Activated T-helper 2 cell treated with anti-CD3 and anti-CD28 coated beads, Interferon-gamma antibody, Interleukin-2, Interleukin-4, amounts not matched to agents 10 μg/mL and 5 μg/mL and 100 μg/mL, durations not matched to agents 14 hours and 24 hours and 36 hours (primary cell): ENCODE data around the gene INPPL1. TPM values are rescaled to one million over a fixed set of nuclear protein-coding genes. Genes with fewer than 3 reads are reported as not detected.
"Not testable (repeated sequence)": the region's sequence is repeated elsewhere in the genome, so short reads cannot be mapped to it uniquely, and the experiment has no call there.

Source experiments
- DNase-seq: peaks from one replicate; pipeline ENCODE4 v3.0.0; 2021; ENCODE audit warnings: low spot score
- H3K27ac Mint-ChIP-seq: one replicate; pipeline ENCODE4 v1.8.0; 2021; ENCODE audit warnings: mixed read lengths
- H3K27me3 Mint-ChIP-seq: one replicate; pipeline ENCODE4 v1.8.0; 2021; ENCODE audit warnings: low read depth, mixed read lengths
- H3K36me3 Mint-ChIP-seq: one replicate; pipeline ENCODE4 v1.8.0; 2021; ENCODE audit warnings: low read depth, mixed read lengths
- H3K4me1 Mint-ChIP-seq: one replicate; pipeline ENCODE4 v1.8.0; 2021; ENCODE audit warnings: low read depth, mixed read lengths
- H3K4me3 Mint-ChIP-seq: one replicate; pipeline ENCODE4 v1.8.0; 2021; ENCODE audit warnings: low read depth, mild to moderate bottlenecking, moderate library complexity, mixed read lengths
- H3K9me3 Mint-ChIP-seq: one replicate; pipeline ENCODE4 v1.8.0; 2021; ENCODE audit warnings: mixed read lengths
- intact Hi-C: fragments of 100-400 bp; cut with micrococcal nuclease; formaldehyde crosslinking; loops from one replicate; pipeline ENCODE4 v1.15.1; 2023
- total RNA-seq: library from RNA; stranded (reverse); gene quantifications from 2 replicates; pipeline ENCODE4 v1.2.3, GENCODE V29; 2022

INPPL1 gene
- total RNA-seq, 1 donor from 2014 or later, result 176 TPM

DNA sequence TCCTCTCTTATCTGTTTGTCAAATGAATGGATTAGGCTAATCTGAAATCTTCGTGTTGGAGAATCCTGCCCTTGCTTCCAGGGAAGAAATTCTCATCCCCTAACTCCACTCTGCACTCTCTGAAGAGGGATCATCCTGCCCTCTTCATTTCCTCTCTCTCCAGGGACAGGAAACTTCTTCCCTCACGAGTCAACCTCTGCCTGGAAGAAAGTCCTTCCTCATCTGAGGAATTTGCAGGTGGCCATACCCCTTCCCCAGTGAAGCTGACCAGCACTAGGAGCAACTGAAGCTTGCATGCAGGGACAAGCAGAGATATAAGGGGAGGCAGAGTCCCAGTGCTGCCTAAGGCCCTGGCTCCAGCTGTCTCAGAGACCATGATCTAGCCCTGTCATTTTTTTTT, 23.0 kb downstream of the INPPL1 start:
- Mint-ChIP-seq H3K27me3 (peaks cover 25% of the 10 kb centered on the region), H3K4me3 (no peak overlapping the region), H3K4me1 (peaks cover 4% of the 10 kb centered on the region), H3K27ac (no peak overlapping the region), H3K9me3 (no peaks in the 10 kb centered on the region), H3K36me3 (no peaks in the 10 kb centered on the region)
- no peak for DNase-seq
- intact Hi-C loops, result no loop called here

DNA sequence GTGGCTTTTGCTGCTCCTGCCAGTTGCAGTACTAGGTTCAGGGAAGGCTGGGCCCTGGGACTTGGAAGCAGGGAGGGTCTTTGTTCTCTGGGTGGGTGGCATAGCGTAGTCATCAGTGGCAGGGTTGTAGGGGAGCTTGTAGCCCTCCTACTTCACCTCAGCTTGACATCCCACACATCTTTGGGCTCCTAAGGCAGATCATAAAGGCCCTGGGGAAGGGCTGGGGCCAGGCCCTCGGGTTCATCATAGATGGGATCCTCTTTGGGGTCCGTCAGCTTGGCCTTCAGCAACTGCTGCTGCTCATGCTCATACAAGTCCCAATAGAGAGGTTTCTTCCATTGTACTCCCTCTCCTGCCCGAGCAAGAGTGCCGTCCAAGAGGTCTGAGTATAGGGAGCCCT, 25.4 kb downstream of the INPPL1 start:
- no peak overlapping the region for H3K27ac Mint-ChIP-seq
- H3K4me3 Mint-ChIP-seq, result no peak overlapping the region
- no peak for DNase-seq
- peaks cover 16% of the 10 kb centered on the region for H3K27me3 Mint-ChIP-seq
- no peaks in the 10 kb centered on the region for H3K9me3 Mint-ChIP-seq
- intact Hi-C loops, result no loop called here
- no peaks in the 10 kb centered on the region for H3K36me3 Mint-ChIP-seq
- no peaks in the 10 kb centered on the region for H3K4me1 Mint-ChIP-seq

DNA sequence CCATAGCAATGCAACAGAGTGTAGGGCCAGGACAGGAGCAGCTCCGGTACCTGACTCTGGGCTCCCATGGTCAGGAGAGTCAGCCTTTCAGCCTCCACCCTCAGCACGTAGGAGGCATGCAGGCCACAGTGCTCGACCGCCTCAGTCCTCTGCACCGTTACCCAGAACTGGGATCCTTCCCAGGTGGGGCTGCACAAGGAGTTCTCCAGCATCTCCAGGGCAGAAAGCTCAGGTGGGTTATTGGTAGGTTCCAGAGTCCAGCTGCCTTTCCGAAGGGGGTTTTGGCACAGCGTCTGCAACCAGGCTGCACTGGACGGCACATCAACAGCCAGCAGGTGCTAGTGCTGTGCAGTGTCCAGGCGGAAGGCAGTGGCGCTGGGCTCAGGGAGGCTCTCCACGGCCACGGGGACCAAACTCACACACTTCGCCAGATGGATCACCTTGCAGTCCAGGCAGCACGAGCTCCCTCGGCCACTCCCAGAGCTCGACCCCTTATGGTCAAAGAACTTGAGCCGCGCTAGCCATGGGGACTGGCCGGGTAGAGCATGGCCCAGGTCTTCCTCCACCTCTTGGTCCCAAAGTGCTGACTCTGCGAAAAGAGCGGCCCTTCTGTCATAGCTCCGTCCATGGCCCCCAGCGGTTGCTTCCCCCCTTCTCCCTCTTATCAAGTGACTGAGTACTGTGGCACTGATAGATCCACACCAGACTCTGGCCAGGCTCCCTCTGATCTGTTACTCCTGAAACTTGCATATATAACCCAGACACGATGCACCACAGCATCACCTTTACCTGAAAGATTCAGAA, 26.3 kb downstream of the INPPL1 start:
- no peaks in the 10 kb centered on the region for H3K9me3 Mint-ChIP-seq
- DNase-seq, result no peak
- H3K4me3 Mint-ChIP-seq, result no peak overlapping the region
- H3K27me3 Mint-ChIP-seq, result peaks cover 20% of the 10 kb centered on the region
- H3K36me3 Mint-ChIP-seq, result no peaks in the 10 kb centered on the region
- no peaks in the 10 kb centered on the region for H3K4me1 Mint-ChIP-seq
- intact Hi-C loops, result no loop called here
- H3K27ac Mint-ChIP-seq, result no peak overlapping the region

DNA sequence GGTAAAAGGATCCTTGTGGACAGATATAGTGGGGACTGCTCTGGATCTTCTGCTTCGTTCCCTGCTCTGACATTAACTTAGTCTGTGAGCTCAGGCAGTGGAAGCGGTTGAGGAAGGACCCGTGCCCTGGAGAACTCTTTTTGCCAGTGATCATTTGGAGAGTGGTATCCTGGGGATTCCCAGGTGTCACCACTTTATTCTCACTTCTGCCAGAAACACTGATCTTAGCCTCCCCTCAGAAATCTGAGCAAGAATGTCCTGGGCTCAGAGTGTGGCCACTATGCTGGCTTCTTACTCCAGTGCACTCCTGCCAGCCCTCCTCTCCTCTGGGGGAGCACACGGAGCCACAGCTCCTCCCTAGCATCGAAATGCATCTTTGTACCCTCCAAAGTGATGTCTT, 27.0 kb downstream of the INPPL1 start:
- peaks cover 26% of the 10 kb centered on the region for H3K27me3 Mint-ChIP-seq
- H3K9me3 Mint-ChIP-seq, result no peaks in the 10 kb centered on the region
- no peak for DNase-seq
- intact Hi-C loops, result no loop called here
- no peak overlapping the region for H3K27ac Mint-ChIP-seq
- H3K4me1 Mint-ChIP-seq, result no peaks in the 10 kb centered on the region
- H3K36me3 Mint-ChIP-seq, result no peaks in the 10 kb centered on the region
- no peak overlapping the region for H3K4me3 Mint-ChIP-seq

DNA sequence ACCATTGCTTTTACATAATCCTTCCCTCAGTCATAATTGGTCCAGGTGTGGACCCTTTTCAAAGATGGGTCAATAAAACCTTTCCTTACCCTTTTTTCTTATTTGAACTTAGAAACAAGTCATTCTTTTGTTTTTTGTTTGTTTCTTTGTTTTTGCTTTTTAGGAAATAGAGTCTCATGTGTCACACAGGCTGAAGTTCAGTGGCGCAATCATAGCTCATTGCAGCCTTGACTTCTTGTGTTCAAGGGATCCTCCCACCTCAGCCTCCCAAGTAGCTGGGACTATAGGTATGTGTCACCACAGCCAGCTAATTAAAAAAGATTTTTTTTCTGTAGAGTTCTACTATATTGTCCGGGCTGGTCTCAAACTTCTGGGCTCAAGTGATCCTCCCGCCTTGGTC, 28.8 kb downstream of the INPPL1 start:
- Mint-ChIP-seq H3K27ac (no peak overlapping the region), H3K27me3 (peaks cover 25% of the 10 kb centered on the region), H3K9me3 (no peaks in the 10 kb centered on the region), H3K4me3 (no peak overlapping the region), H3K4me1 (no peaks in the 10 kb centered on the region), H3K36me3 (no peaks in the 10 kb centered on the region)
- intact Hi-C loops, result no loop called here
- no peak for DNase-seq

DNA sequence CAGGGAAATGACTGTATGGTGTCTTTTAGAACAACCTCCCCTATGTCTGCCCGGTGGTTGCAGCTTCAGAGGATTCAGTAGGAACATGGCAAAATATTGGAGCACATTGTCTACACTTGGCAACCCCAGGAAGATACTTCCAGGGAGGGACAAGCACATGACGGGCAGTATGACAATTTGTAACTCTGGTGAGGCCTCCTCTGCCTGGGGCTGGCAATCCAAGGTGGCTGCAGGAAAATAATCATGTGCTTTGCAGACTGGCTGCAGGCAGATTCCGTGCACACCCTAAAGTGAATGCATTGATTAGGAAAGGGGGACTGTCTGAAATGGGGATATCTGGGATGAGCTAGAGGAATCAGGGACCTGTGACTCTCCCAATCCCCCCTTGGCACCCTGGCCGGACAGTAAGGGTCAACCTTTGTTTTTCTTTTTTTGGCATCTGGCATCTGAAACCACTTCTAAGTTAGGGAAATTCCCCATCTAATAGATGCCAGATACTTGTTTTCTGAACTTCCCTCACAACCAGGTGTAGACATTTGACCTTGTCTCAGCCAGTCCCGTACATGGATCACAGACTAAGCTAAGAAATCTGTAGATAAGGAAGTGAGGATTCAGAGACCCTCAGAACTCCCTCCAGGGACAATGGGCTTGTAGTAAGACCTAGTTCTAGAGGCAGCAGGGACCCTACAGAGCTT, 29.9 kb downstream of the INPPL1 start:
- no peaks in the 10 kb centered on the region for H3K9me3 Mint-ChIP-seq
- peaks cover 22% of the 10 kb centered on the region for H3K27me3 Mint-ChIP-seq
- no peaks in the 10 kb centered on the region for H3K36me3 Mint-ChIP-seq
- no peak for DNase-seq
- no peak overlapping the region for H3K4me3 Mint-ChIP-seq
- H3K27ac Mint-ChIP-seq, result no peak overlapping the region
- no peaks in the 10 kb centered on the region for H3K4me1 Mint-ChIP-seq
- intact Hi-C loops, result no loop called here

DNA sequence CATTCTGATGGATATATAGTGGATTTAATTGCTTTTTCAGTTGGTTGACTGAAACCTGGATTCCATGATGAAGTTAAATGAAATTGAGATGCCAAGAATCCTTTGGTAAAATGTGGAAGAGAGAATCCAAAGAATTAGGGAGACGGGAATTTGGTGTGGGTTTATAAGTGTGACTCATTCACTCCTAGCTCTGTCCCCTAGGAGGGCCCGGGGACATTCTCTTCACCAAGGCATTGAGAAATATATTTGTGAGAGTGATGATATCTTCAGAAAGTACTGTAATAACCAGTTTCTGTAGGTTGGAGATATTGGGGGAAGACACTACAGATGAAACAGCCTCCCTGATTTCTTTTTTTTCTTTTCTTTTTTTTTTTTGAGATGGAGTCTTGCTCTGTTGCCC, 33.0 kb downstream of the INPPL1 start:
- no peak for DNase-seq
- peaks cover 2% of the 10 kb centered on the region for H3K4me1 Mint-ChIP-seq
- H3K9me3 Mint-ChIP-seq, result no peaks in the 10 kb centered on the region
- no peak overlapping the region for H3K27ac Mint-ChIP-seq
- H3K36me3 Mint-ChIP-seq, result no peaks in the 10 kb centered on the region
- no peak overlapping the region for H3K4me3 Mint-ChIP-seq
- intact Hi-C loops, result no loop called here
- H3K27me3 Mint-ChIP-seq, result peaks cover 19% of the 10 kb centered on the region

DNA sequence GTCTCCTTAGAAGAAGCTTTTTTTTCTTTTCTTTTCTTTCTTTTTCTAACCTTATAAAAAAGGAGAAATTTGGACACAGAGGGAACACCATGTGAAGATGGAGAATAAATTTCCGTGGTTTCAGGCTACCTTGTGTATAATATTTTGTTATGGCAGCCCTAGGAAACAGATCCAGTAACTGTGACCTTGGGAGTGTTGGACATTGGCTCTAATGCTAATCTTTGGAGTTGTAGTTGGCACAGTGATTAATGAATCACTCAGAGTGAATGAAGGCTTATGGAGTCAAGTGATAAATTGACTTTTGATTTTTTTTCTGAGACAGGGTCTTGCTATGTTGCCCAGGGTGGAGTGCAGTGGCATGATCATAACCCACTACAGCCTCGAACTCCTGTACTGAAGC, 34.9 kb downstream of the INPPL1 start:
- Mint-ChIP-seq H3K4me1 (peaks cover 16% of the 10 kb centered on the region), H3K27me3 (peaks cover 15% of the 10 kb centered on the region), H3K36me3 (no peaks in the 10 kb centered on the region), H3K9me3 (no peaks in the 10 kb centered on the region), H3K27ac (no peak overlapping the region), H3K4me3 (no peak overlapping the region)
- intact Hi-C loops, result no loop called here
- no peak for DNase-seq

DNA sequence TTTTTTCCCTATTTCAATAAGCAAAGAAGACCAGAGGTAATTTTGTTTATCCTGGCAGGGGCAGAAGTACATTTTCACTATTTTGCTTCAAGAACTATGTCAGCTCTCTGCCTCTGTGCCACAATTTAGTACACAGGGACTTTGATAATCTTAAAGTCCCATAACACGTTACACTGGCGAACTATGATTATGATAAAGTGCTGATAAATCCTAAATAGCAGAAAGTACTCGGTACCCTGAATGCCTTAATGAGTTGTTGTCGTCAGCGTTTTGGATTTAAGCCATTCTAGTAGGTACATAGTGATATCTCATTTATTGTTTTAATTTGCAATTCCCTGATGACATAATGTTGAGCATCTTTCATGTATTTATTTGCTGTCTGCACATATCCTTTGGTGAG, 36.0 kb downstream of the INPPL1 start:
- H3K27me3 Mint-ChIP-seq, result peaks cover 10% of the 10 kb centered on the region
- intact Hi-C loops, result no loop called here
- no peak for DNase-seq
- H3K4me1 Mint-ChIP-seq, result peaks cover 16% of the 10 kb centered on the region
- H3K36me3 Mint-ChIP-seq, result no peaks in the 10 kb centered on the region
- H3K27ac Mint-ChIP-seq, result no peak overlapping the region
- H3K4me3 Mint-ChIP-seq, result no peak overlapping the region
- no peaks in the 10 kb centered on the region for H3K9me3 Mint-ChIP-seq

DNA sequence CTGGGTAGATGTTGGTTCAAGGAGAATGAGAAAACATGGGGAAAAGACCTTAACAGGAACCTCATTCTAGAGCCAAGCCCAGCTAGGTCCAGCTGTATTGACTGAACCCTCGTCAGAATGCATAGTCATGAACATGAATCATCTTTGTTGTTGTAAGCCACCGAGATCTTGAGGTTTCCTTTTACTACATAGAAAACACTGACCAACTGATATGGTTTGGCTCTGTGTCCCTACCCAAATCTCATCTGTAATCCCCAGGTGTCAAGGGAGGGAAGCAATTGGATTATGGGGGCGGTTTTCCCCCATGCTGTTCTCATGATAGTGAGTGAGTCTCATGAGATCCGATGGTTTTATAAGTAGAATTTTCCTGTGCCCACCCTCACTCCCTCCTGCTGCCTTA, 38.8 kb downstream of the INPPL1 start:
- Mint-ChIP-seq H3K27ac (no peak overlapping the region), H3K36me3 (no peaks in the 10 kb centered on the region), H3K4me1 (peaks cover 18% of the 10 kb centered on the region), H3K27me3 (peaks cover 10% of the 10 kb centered on the region), H3K4me3 (no peak overlapping the region), H3K9me3 (no peaks in the 10 kb centered on the region)
- intact Hi-C loops, result no loop called here
- DNase-seq, result no peak

DNA sequence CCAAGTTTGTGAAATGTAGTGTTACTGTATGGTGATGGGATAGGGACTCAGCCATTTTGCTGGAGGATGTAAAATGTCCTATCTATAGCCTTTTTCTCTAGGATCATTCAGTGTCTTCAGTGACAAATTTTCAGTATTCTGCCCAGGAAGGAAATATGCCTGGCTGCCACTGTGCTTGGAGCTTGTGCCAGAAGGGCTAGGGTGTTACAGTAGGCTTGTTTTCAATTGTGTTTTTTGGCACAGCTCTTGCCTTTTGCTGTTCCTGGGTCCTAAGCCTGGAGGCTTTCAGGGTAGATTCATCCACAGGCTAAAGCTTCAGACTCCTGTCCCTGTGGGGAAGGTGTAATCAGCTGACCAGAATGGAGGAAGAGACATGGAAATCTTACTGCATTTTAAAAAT, 41.4 kb downstream of the INPPL1 start:
- DNase-seq, result no peak
- intact Hi-C loops, result no loop called here
- H3K4me3 Mint-ChIP-seq, result no peak overlapping the region
- H3K27ac Mint-ChIP-seq, result no peak overlapping the region
- H3K27me3 Mint-ChIP-seq, result peaks cover 13% of the 10 kb centered on the region
- no peaks in the 10 kb centered on the region for H3K36me3 Mint-ChIP-seq
- H3K4me1 Mint-ChIP-seq, result peaks cover 28% of the 10 kb centered on the region
- no peaks in the 10 kb centered on the region for H3K9me3 Mint-ChIP-seq

DNA sequence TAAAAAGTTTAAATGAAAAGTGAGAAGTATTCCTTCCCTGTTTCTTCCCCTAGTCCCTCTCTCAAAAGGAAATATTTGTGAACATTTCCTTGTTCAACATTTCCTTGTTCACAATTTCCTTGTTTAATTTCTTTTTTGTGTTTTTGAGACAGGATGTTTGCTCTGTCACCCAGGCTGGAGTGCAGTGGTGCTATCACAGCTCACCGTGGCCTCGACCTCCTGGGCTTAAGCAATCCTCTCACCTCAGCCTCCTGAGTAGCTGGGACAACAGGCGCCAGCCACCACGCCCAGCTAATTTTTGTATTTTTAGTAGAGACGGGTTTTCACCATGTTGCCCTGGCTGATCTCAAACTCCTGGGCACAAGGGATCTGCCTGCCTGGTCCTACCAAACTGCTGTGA, 42.4 kb downstream of the INPPL1 start:
- intact Hi-C loops, H3K36me3 Mint-ChIP-seq, H3K27ac Mint-ChIP-seq, DNase-seq, H3K9me3 Mint-ChIP-seq, H3K4me3 Mint-ChIP-seq: not testable (repeated sequence)
- Mint-ChIP-seq H3K4me1 (peaks cover 28% of the 10 kb centered on the region), H3K27me3 (peaks cover 17% of the 10 kb centered on the region)

DNA sequence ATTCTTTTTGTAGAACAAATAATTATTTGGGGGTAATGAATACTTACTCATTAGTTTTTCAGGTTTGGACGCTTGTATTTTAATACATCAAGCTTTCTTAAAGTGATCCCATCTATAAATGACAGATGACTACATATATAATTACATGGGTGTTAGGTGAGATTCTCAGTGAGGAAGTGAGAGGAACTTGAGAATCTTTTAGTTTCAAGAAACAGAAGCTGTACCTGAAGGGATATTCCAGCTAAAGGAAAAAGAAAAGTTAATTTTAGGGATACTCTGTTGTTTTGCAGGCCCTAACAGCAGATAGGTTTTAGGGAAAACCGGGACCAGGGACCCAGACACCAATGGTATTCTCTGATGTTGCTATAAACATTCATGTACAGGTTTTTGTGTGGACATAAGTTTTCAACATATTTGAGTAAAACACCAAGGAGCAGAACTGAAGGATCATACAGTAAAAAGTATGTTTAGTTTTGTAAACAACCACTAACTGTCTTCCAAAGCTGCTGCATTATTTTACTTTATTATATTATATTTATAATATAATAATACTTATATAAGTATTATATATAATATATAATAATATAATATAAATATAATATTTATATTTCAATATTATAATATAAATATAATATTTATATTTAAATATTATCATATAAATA, 43.5 kb downstream of the INPPL1 start:
- Mint-ChIP-seq H3K4me3 (no peak overlapping the region), H3K27me3 (peaks cover 17% of the 10 kb centered on the region), H3K27ac (no peak overlapping the region), H3K4me1 (peaks cover 22% of the 10 kb centered on the region), H3K36me3 (no peaks in the 10 kb centered on the region), H3K9me3 (no peaks in the 10 kb centered on the region)
- intact Hi-C loops, result no loop called here
- no peak for DNase-seq
